GM12891 (cell line): ENCODE measurements around the gene ZC3H12A.
"Not testable (repeated sequence)": the region's sequence is repeated elsewhere in the genome, so short reads cannot be mapped to it uniquely, and the experiment has no call there.

Experiments
- DNase-seq: peaks from one replicate; pipeline ENCODE4 v3.0.0; 2011; ENCODE audit warnings: low spot score; ENCODE audit not compliant: insufficient read length
- FAIRE-seq: peaks from 2 replicates; lab custom pipeline; 2011; peaks lifted over from hg19 to GRCh38; lab: Jason Lieb, UNC
- PAX5 ChIP-seq: IDR thresholded peaks from 2 replicates; pipeline ENCODE4 v1.6.1; 2011; ENCODE audit warnings: low read length, moderate library complexity, mild to moderate bottlenecking; ENCODE audit not compliant: insufficient read depth, severe bottlenecking
- POLR2A ChIP-seq: IDR thresholded peaks from 2 replicates; pipeline ENCODE4 v1.6.1; 2011; ENCODE audit warnings: low read depth, low read length, control low read depth
- POLR2AphosphoS5 ChIP-seq: IDR thresholded peaks from 2 replicates; pipeline ENCODE4 v1.6.1; 2011; ENCODE audit warnings: low read depth, low read length, control low read depth
- POU2F2 ChIP-seq: IDR thresholded peaks from 2 replicates; pipeline ENCODE4 v1.6.1; 2011; ENCODE audit warnings: low read depth, mild to moderate bottlenecking, control low read depth, low read length, moderate library complexity
- SPI1 ChIP-seq: IDR thresholded peaks from 2 replicates; pipeline ENCODE4 v1.6.1; 2011; ENCODE audit warnings: low read depth, low read length, control low read depth
- TAF1 ChIP-seq: IDR thresholded peaks from 2 replicates; pipeline ENCODE4 v1.6.1; 2011; ENCODE audit warnings: low read depth, low read length, control low read depth

Gene ZC3H12A

DNA sequence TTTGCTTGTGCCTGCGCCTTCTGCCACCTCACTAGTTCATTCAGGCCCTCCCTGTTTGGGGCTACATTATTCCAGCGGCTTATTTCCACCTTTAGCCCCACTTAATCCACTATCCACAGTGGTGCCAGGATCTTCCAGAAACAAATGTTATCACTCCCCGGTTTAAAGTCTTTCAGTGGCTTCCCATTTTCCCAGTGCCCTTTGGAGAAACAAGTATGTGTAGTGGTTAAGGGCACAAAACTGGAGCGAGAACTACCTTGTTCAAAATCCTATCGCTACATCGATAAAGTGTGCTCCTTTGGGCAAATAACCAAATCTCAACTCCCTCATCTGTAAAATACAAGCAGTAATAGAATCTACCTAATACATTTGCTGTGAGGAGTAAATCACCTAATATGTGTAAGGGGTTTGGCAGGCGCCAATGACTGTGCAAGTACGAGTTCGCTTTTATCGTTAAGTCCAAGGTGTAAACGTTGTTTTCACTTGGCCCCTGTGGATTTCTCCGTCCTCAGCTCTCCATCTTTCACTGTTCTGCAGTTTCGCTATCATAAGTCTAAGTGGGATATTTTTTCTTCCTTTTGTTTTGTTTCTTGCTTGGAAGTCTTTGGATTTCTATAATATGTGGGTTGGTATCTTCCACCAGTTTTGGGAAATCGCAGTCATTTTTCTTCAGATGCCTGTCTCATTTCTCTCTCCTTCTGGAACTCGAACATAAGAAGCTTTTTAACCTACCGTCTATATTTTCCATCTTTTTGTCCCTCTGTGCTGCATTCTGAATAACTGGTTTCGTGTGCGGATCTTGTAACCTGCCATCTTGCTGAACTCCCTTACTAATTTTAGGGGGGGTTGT lies 41.0 kb downstream of the ZC3H12A start:
- DNase-seq: no peak
- FAIRE-seq: peak; percentile 35
- TF ChIP-seq PAX5 (no peak), POU2F2 (no peak), POLR2A (no peak), SPI1 (no peak), TAF1 (no peak), POLR2AphosphoS5 (no peak)

GRCh38 chr1:37517569-37517968 lies 43.2 kb downstream of the ZC3H12A start:
- no peak for TF ChIP-seq TAF1
- no peak for TF ChIP-seq POU2F2
- no peak for TF ChIP-seq POLR2A
- DNase-seq: no peak
- no peak for FAIRE-seq

DNA sequence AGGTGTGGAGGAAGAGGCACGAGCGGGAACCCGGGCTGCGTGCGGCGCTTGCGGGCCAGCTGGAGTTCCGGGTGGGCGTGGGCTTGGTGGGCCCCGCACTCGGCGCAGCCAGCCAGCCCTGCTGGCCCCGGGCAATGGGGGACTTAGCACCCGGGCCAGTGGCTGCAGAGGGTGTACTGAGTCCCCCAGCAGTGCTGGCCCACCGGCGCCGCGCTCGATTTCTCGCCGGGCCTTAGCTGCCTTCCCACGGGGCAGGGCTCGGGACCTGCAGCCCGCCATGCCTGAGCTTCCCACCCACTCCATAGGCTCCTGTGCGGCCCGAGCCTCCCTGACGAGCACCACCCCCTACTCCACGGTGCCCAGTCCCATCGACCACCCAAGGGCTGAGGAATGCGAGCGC lies 43.9 kb downstream of the ZC3H12A start:
- FAIRE-seq, DNase-seq: not testable (repeated sequence)

DNA sequence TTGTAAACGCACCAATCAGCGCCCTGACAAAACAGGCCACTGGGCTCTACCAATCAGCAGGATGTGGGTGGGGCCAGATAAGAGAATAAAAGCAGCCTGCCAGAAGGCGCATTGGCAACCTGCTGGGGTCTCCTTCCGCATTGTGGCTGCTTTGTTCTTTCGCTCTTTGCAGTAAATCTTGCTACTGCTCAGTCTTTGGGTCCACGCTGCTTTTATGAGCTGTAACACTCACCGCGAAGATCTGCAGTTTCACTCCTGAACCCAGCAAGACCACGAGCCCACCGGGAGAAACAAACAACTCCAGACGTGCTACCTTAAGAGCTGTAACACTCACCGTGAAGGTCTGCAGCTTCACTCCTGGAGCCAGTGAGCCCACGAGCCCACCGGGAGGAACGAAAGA lies 44.5 kb downstream of the ZC3H12A start:
- DNase-seq, FAIRE-seq: not testable (repeated sequence)

GRCh38 chr1:37519613-37520012 lies 45.2 kb downstream of the ZC3H12A start:
- TF ChIP-seq POLR2AphosphoS5 (no peak), POU2F2 (no peak), PAX5 (no peak), POLR2A (no peak), SPI1 (no peak), TAF1 (no peak)
- no peak for FAIRE-seq
- DNase-seq: no peak

- not testable (repeated sequence) for DNase-seq, FAIRE-seq
Observed at GRCh38 chr1:37529888-37530287, 55.5 kb downstream of the ZC3H12A start.

DNA sequence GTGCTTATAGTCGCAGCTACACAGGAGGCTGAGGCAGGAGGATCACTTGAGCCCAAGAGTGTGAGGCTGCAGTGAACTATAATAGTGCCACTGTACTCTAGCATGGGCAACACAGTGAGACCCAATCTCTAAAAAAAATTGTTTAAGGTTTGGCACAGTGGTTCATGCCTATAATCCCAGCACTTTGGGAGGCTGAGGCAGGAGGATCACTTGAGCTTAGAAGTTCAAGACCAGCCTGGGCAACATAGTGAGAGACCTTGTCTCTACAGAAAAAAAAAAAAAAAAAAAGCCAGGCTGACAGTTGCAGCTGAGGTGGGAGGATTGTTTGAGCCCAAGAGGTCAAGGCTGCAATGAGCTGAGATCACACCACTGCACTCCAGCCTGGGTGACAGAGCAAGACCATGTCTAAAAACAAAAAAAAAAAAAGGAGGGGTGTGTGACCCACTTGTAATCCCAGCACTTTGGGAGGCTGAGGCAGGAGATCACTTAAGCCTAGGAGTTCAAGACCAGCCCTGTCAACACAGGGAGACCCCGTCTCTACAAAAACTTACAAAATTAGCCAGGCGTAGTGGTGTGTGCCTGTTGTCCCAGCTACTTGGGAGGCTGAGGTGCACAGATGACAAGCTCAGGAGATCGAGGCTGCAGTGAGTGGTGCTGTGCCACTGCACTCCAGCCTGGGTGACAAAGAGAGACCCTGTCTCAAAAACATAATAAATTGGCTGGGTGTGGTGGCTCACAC lies 58.2 kb downstream of the ZC3H12A start:
- FAIRE-seq, DNase-seq: not testable (repeated sequence)

DNA sequence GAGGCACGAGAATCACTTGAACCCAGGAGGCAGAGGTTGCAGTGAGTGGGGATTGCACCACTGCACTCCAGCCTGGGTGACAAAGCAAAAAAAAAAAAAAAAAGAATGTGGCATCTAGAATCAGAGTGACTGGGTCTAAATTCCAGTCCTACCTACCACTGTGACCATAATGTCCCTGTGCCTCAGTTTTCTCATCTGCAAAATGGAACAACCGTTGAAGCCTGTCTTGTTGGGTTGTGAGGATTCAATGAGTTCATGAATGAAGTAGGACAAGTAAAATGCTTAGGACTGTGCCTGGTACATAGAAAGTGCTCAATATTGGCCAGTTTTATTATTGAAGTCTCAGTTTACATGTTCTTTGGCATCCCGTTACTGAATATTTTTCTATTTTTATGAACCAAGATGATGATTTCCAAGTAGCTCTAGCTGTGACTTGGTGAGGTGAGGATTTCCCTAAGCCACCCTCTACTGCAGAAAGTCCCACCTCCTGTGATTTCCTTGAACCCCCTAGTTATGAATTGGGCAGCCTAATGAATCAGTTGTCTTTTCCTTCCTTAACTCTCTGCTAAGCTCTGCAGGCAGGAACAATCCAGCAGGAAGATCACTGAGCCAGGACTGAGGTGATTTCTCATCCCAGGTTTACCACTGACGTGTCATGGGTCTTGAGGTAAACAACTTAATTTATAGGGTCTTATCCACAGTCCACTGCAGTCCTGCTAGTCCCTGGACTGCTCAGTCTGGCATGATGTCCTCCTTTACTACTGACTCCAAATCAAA lies 59.1 kb downstream of the ZC3H12A start:
- no peak for DNase-seq
- FAIRE-seq: no peak
- TF ChIP-seq POLR2AphosphoS5 (no peak), POU2F2 (no peak), SPI1 (no peak), POLR2A (no peak), TAF1 (no peak), PAX5 (no peak)
